GM23248 (cell line): Measurements from ENCODE around the gene ZNF792. TPM values are rescaled to one million over a fixed set of nuclear protein-coding genes. Genes with fewer than 3 reads are reported as not detected.

Source experiments
- DNase-seq: peaks from one replicate; pipeline ENCODE4 v3.0.0-alpha.2; 2015
- H2AFZ ChIP-seq: fragments of 200-600 bp; sonication (generic); 2 replicates; pipeline ENCODE4 v1.6.1; 2016; ENCODE audit warnings: antibody characterized with exemption
- H3F3A ChIP-seq: fragments of 200-600 bp; sonication (generic); 2 replicates; pipeline ENCODE4 v1.6.1; 2016; ENCODE audit warnings: mild to moderate bottlenecking, antibody characterized with exemption, mixed run types; ENCODE audit not compliant: insufficient read depth
- H3K27ac ChIP-seq: fragments of 200-600 bp; sonication (generic); 2 replicates; pipeline ENCODE4 v1.5.1; 2016; ENCODE audit warnings: mild to moderate bottlenecking
- H3K27me3 ChIP-seq: fragments of 200-600 bp; sonication (generic); replicated peaks from 2 replicates; pipeline ENCODE4 v1.6.1; 2016; ENCODE audit warnings: mild to moderate bottlenecking; ENCODE audit not compliant: insufficient read depth
- H3K36me3 ChIP-seq: fragments of 200-600 bp; sonication (generic); 2 replicates; pipeline ENCODE4 v1.6.1; 2016; ENCODE audit warnings: low read depth, mild to moderate bottlenecking
- H3K4me1 ChIP-seq: fragments of 200-600 bp; sonication (generic); 2 replicates; pipeline ENCODE4 v1.6.1; 2016; ENCODE audit warnings: mild to moderate bottlenecking; ENCODE audit not compliant: insufficient read depth
- H3K4me2 ChIP-seq: fragments of 200-600 bp; sonication (generic); one replicate; pipeline ENCODE4 v1.6.1; 2016; ENCODE audit warnings: mild to moderate bottlenecking; ENCODE audit not compliant: unreplicated experiment
- H3K4me3 ChIP-seq: fragments of 200-600 bp; sonication (generic); 2 replicates; pipeline ENCODE4 v1.5.1; 2016; ENCODE audit warnings: mild to moderate bottlenecking
- H3K79me2 ChIP-seq: fragments of 200-600 bp; sonication (generic); 2 replicates; pipeline ENCODE4 v1.6.1; 2016; ENCODE audit warnings: mild to moderate bottlenecking; ENCODE audit not compliant: insufficient read depth
- H3K9ac ChIP-seq: fragments of 200-600 bp; sonication (generic); 2 replicates; pipeline ENCODE4 v1.6.1; 2016; ENCODE audit warnings: mild to moderate bottlenecking
- H3K9me2 ChIP-seq: fragments of 200-600 bp; sonication (generic); 2 replicates; pipeline ENCODE4 v1.6.1; 2016; ENCODE audit warnings: mixed run types, mild to moderate bottlenecking, moderate library complexity; ENCODE audit not compliant: insufficient read depth
- H3K9me3 ChIP-seq: fragments of 200-600 bp; sonication (generic); one replicate; pipeline ENCODE4 v1.6.1; 2017; ENCODE audit warnings: low read depth
- H4K20me1 ChIP-seq: fragments of 200-600 bp; sonication (generic); 2 replicates; pipeline ENCODE4 v1.6.0; 2016; ENCODE audit not compliant: insufficient read depth
- EZH2 ChIP-seq: fragments of 200-600 bp; sonication (generic); IDR thresholded peaks from 2 replicates; pipeline ENCODE4 v1.6.1; 2018; ENCODE audit warnings: antibody characterized with exemption, mild to moderate bottlenecking; ENCODE audit not compliant: insufficient read depth, poor library complexity, severe bottlenecking
- EZH2phosphoT487 ChIP-seq: fragments of 200-600 bp; sonication (generic); IDR thresholded peaks from 2 replicates; pipeline ENCODE4 v1.6.1; 2018; ENCODE audit warnings: antibody characterized with exemption, moderate library complexity, mild to moderate bottlenecking, low read depth; ENCODE audit not compliant: insufficient read depth
- WGBS, 2 experiments: methylation state at CpG; one replicate each; pipeline ENCODE4 v1.1.6; 2015 to 2017; ENCODE audit warnings: low lambda C conversion rate in 2 of 2, low coverage in 1 of 2; ENCODE audit errors: missing lambda C conversion rate in 2 of 2; 5-methylcytosine and 5-hydroxymethylcytosine counted together
- in situ Hi-C: fragments of 300-500 bp; cut with MboI; formaldehyde crosslinking; loops from 2 replicates; pipeline ENCODE4 v1.15.0; 2020
- polyA plus RNA-seq: library from polyadenylated mRNA; unstranded; fragments of >200 nt; fragmentation: Nextera tagmentation; extraction: Ambion mirVana; gene quantifications from 2 replicates; pipeline ENCODE4 v1.2.1, GENCODE V29; 2016
- total RNA-seq: library from RNA; depleted of rRNA; stranded (reverse); fragments of >200 nt; shearing (Covaris generic); gene quantifications from 2 replicates; pipeline ENCODE4 v1.2.3, GENCODE V29; 2014

Gene ZNF792
- total and polyA plus RNA-seq, 2 experiments from 2014 or later, result 0.63 to 1.8 TPM

DNA sequence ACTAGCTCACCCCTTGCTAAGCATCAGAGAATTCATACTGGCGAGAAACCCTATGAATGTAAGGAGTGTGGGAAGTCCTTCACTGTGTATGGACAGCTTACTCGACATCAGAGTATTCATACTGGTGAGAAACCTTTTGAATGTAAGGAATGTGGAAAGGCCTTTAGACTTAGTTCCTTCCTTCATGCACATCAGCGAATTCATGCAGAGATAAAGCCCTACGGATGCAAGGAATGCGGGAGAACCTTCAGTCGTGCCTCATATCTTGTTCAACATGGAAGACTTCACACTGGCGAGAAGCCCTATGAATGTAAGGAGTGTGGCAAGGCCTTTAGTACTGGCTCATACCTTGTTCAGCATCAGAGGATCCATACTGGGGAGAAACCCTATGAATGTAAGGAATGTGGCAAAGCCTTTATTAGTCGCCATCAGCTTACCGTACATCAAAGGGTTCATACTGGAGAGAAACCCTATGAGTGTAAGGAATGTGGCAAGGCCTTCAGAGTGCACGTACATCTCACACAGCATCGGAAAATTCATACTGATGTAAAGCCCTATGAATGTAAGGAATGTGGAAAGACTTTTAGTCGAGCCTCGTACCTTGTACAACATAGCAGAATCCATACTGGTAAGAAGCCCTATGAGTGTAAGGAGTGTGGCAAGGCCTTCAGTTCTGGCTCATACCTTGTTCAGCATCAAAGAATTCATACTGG lies 20.0 kb downstream of the ZNF792 start:
- 86 to 92% methylated on average over 13 of the region's 13 CpGs for WGBS, 2 experiments
- H3K9me2 ChIP-seq, result no peaks in the 10 kb centered on the region
- no peaks in the 10 kb centered on the region for H3F3A ChIP-seq
- TF ChIP-seq EZH2 (no peak), EZH2phosphoT487 (no peak)
- H3K27ac ChIP-seq, result no peak overlapping the region
- peaks cover 10% of the 10 kb centered on the region for H3K36me3 ChIP-seq
- H4K20me1 ChIP-seq, result no peaks in the 10 kb centered on the region
- no peak overlapping the region for H3K9ac ChIP-seq
- H3K27me3 ChIP-seq, result no peaks in the 10 kb centered on the region
- no peak overlapping the region for H3K4me2 ChIP-seq
- H3K79me2 ChIP-seq, result no peaks in the 10 kb centered on the region
- H3K4me1 ChIP-seq, result no peaks in the 10 kb centered on the region
- H2AFZ ChIP-seq, result no peak overlapping the region
- no peak overlapping the region for H3K4me3 ChIP-seq
- no peak for DNase-seq
- H3K9me3 ChIP-seq, result peaks cover 3% of the 10 kb centered on the region
- in situ Hi-C loops, result no loop called here

DNA sequence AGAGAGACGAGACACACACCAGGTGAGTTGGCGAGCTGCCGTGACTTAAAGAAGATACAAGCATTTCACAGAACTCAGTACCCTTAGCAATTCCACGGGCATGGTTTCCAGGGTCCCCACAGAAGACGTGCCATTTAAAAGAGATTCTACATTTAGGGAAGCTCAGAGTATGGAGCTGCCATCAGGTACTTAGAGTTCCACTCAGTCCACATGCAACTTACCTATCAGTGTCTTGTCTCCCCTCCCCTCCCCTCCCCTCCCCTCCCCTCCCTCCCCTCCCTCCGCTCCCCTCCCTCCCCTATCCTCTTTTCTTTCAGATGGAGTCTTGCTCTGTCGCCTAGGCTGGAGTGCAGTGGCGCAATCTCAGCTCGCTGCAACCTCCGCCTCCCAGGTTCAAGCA lies 25.1 kb downstream of the ZNF792 start:
- Histone ChIP-seq H3K4me1 (no peaks in the 10 kb centered on the region), H4K20me1 (no peaks in the 10 kb centered on the region), H3K27me3 (no peaks in the 10 kb centered on the region), H3K9ac (no peak overlapping the region), H3K27ac (no peak overlapping the region), H3K36me3 (peaks cover 4% of the 10 kb centered on the region; the same call in 1 of the 2 replicates), H3K4me2 (no peak overlapping the region), H3K9me3 (no peaks in the 10 kb centered on the region), H3F3A (no peaks in the 10 kb centered on the region), H3K4me3 (no peak overlapping the region), H3K9me2 (no peaks in the 10 kb centered on the region), H3K79me2 (no peaks in the 10 kb centered on the region), H2AFZ (no peak overlapping the region)
- 86 to 91% methylated on average over 8 to 10 of the region's 10 CpGs for WGBS, 2 experiments
- no peak for DNase-seq
- in situ Hi-C loops, result no loop called here
- no peak for TF ChIP-seq EZH2
- no peak for TF ChIP-seq EZH2phosphoT487

DNA sequence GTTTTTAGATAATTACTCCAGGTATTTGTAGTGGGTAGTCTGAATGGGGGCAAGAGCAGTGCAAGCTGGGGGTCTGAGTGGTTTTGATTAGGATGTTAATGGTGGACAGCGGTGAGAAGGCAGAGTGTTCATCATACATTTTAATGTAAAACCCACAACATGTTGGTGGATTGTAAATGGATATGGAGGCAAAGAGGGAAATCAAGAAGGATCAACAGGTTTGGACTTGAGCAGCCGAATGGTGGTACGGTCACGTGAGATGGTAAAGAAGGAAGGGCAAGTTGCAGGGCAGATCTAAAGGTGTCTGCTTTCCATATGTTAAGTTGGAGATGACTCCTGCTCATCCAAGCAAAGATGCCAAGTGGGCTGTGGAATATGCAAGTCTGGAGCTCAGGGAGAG lies 27.8 kb downstream of the ZNF792 start:
- in situ Hi-C loops, result no loop called here
- no peaks in the 10 kb centered on the region for H3F3A ChIP-seq
- 96 to 99% methylated on average over 4 of the region's 4 CpGs for WGBS, 2 experiments
- H3K4me2 ChIP-seq, result no peak overlapping the region
- H3K27me3 ChIP-seq, result no peaks in the 10 kb centered on the region
- no peaks in the 10 kb centered on the region for H3K9me2 ChIP-seq
- TF ChIP-seq EZH2phosphoT487 (no peak), EZH2 (no peak)
- no peak overlapping the region for H3K27ac ChIP-seq
- no peak overlapping the region for H2AFZ ChIP-seq
- H3K9me3 ChIP-seq, result no peaks in the 10 kb centered on the region
- H3K9ac ChIP-seq, result no peak overlapping the region
- H3K36me3 ChIP-seq, result peaks cover 4% of the 10 kb centered on the region; the same call in 1 of the 2 replicates
- no peak overlapping the region for H3K4me3 ChIP-seq
- no peaks in the 10 kb centered on the region for H4K20me1 ChIP-seq
- no peak for DNase-seq
- H3K79me2 ChIP-seq, result no peaks in the 10 kb centered on the region
- no peaks in the 10 kb centered on the region for H3K4me1 ChIP-seq

DNA sequence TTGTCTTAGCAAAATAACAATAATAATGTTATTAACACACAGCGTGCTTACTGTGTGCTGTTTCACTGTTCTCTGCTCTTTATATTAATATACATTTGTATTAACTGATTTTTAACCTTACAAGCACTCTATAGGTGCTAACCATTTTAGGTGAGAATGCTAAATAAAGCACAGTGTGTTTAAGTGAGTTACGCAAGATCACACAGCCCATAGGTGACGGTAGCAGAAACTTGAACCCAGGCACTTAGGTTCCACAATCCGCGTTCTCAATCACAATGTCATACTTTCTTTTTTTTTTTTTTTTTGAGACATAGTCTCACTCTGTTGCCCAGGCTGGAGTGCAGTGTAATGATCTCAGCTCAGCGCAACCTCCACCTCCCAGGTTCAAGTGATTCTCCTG lies 31.5 kb downstream of the ZNF792 start:
- no peak for DNase-seq
- Histone ChIP-seq H3K27ac (no peak overlapping the region), H3K36me3 (peaks cover 4% of the 10 kb centered on the region; the same call in 1 of the 2 replicates), H3K9ac (no peak overlapping the region), H4K20me1 (no peaks in the 10 kb centered on the region), H3K9me3 (no peaks in the 10 kb centered on the region), H3K4me2 (no peak overlapping the region), H3F3A (peaks cover 4% of the 10 kb centered on the region; the same call in 1 of the 2 replicates), H3K27me3 (no peaks in the 10 kb centered on the region), H3K4me1 (peaks cover 4% of the 10 kb centered on the region; the same call in 1 of the 2 replicates), H3K9me2 (no peaks in the 10 kb centered on the region), H2AFZ (no peak overlapping the region), H3K4me3 (no peak overlapping the region), H3K79me2 (peaks cover 15% of the 10 kb centered on the region)
- in situ Hi-C loops, result no loop called here
- TF ChIP-seq EZH2phosphoT487, result no peak
- TF ChIP-seq EZH2, result no peak
- WGBS, 2 experiments, result 94 to 99% methylated on average over 6 of the region's 6 CpGs
